ENCODE results near the gene STX12.
"Not testable (repeated sequence)": the region's sequence is repeated elsewhere in the genome, so short reads cannot be mapped to it uniquely, and the experiment has no call there.

STX12 gene

GRCh38 chr1:27833470-27833869, 60.5 kb downstream of the STX12 start:
- H3K9ac ChIP-seq (ENCODE audit: low read length), result no peak overlapping the region
- peaks cover 9% of the 10 kb centered on the region for H3K4me1 ChIP-seq (ENCODE audit: control insufficient read depth, low read depth, low read length)
- H3K27me3 ChIP-seq (ENCODE audit: control insufficient read depth, insufficient read depth, low read length), result no peaks in the 10 kb centered on the region
- no peak overlapping the region for H3K27ac ChIP-seq (ENCODE audit: low read length)
- no peak overlapping the region for H3K4me3 ChIP-seq (ENCODE audit: low read length)
- peaks cover 28% of the 10 kb centered on the region for H3K36me3 ChIP-seq (ENCODE audit: control insufficient read depth, low read depth, low read length)
- no peaks in the 10 kb centered on the region for H3K9me3 ChIP-seq (ENCODE audit: control insufficient read depth, low read depth, low read length)

GRCh38 chr1:27835046-27835445, 62.0 kb downstream of the STX12 start:
- peaks cover 41% of the 10 kb centered on the region for H3K36me3 ChIP-seq (ENCODE audit: control insufficient read depth, low read depth, low read length)
- H3K4me1 ChIP-seq (ENCODE audit: control insufficient read depth, low read depth, low read length), result peaks cover 6% of the 10 kb centered on the region
- no peak overlapping the region for H3K9ac ChIP-seq (ENCODE audit: low read length)

GRCh38 chr1:27835501-27835900, 62.5 kb downstream of the STX12 start:
- no peak overlapping the region for H3K9ac ChIP-seq (ENCODE audit: low read length)
- H3K27ac ChIP-seq (ENCODE audit: low read length), result no peak overlapping the region
- H3K36me3 ChIP-seq (ENCODE audit: control insufficient read depth, low read depth, low read length), result peaks cover 46% of the 10 kb centered on the region
- peaks cover 6% of the 10 kb centered on the region for H3K4me1 ChIP-seq (ENCODE audit: control insufficient read depth, low read depth, low read length)
- H3K9me3 ChIP-seq (ENCODE audit: control insufficient read depth, low read depth, low read length), result no peaks in the 10 kb centered on the region
- H3K27me3 ChIP-seq (ENCODE audit: control insufficient read depth, insufficient read depth, low read length), result no peaks in the 10 kb centered on the region
- no peak overlapping the region for H3K4me3 ChIP-seq (ENCODE audit: low read length)

More at GRCh38 chr1:27835046-27835445, 62.0 kb downstream of the STX12 start:
- Histone ChIP-seq H3K4me3 (ENCODE audit: low read length) (no peak overlapping the region), H3K27ac (ENCODE audit: low read length) (no peak overlapping the region), H3K9me3 (ENCODE audit: control insufficient read depth, low read depth, low read length) (no peaks in the 10 kb centered on the region), H3K27me3 (ENCODE audit: control insufficient read depth, insufficient read depth, low read length) (no peaks in the 10 kb centered on the region)

- peaks cover 58% of the 10 kb centered on the region for H3K36me3 ChIP-seq (ENCODE audit: control insufficient read depth, low read depth, low read length)
Measured at GRCh38 chr1:27849951-27850350, 76.9 kb downstream of the STX12 start.

GRCh38 chr1:27855085-27855484, 82.1 kb downstream of the STX12 start:
- Histone ChIP-seq H3K4me1 (ENCODE audit: control insufficient read depth, low read depth, low read length) (no peaks in the 10 kb centered on the region), H3K36me3 (ENCODE audit: control insufficient read depth, low read depth, low read length) (peaks cover 18% of the 10 kb centered on the region), H3K9me3 (ENCODE audit: control insufficient read depth, low read depth, low read length) (no peaks in the 10 kb centered on the region), H3K4me3 (ENCODE audit: low read length) (no peak overlapping the region), H3K27ac (ENCODE audit: low read length) (no peak overlapping the region), H3K27me3 (ENCODE audit: control insufficient read depth, insufficient read depth, low read length) (no peaks in the 10 kb centered on the region), H3K9ac (ENCODE audit: low read length) (no peak overlapping the region)

More at GRCh38 chr1:27849951-27850350, 76.9 kb downstream of the STX12 start:
- Histone ChIP-seq H3K4me1 (ENCODE audit: control insufficient read depth, low read depth, low read length) (no peaks in the 10 kb centered on the region), H3K4me3 (ENCODE audit: low read length) (no peak overlapping the region), H3K9ac (ENCODE audit: low read length) (no peak overlapping the region), H3K27me3 (ENCODE audit: control insufficient read depth, insufficient read depth, low read length) (no peaks in the 10 kb centered on the region), H3K27ac (ENCODE audit: low read length) (no peak overlapping the region), H3K9me3 (ENCODE audit: control insufficient read depth, low read depth, low read length) (no peaks in the 10 kb centered on the region)

GRCh38 chr1:27856561-27857343, 83.7 kb downstream of the STX12 start:
- Histone ChIP-seq H3K9me3 (ENCODE audit: control insufficient read depth, low read depth, low read length) (no peaks in the 10 kb centered on the region), H3K4me1 (ENCODE audit: control insufficient read depth, low read depth, low read length) (no peaks in the 10 kb centered on the region), H3K4me3 (ENCODE audit: low read length) (no peak overlapping the region), H3K27ac (ENCODE audit: low read length) (no peak overlapping the region), H3K36me3 (ENCODE audit: control insufficient read depth, low read depth, low read length) (peaks cover 1% of the 10 kb centered on the region), H3K9ac (ENCODE audit: low read length) (no peak overlapping the region), H3K27me3 (ENCODE audit: control insufficient read depth, insufficient read depth, low read length) (no peaks in the 10 kb centered on the region)

- not testable (repeated sequence) for H3K9ac ChIP-seq (ENCODE audit: low read length); H3K9me3 ChIP-seq (ENCODE audit: control insufficient read depth, low read depth, low read length); H3K4me3 ChIP-seq (ENCODE audit: low read length); H3K27me3 ChIP-seq (ENCODE audit: control insufficient read depth, insufficient read depth, low read length); H3K27ac ChIP-seq (ENCODE audit: low read length); H3K36me3 ChIP-seq (ENCODE audit: control insufficient read depth, low read depth, low read length); H3K4me1 ChIP-seq (ENCODE audit: control insufficient read depth, low read depth, low read length)
Measured at GRCh38 chr1:27857552-27857951, 84.5 kb downstream of the STX12 start.

- H3K27ac ChIP-seq (ENCODE audit: low read length), result no peak overlapping the region
- no peak overlapping the region for H3K9ac ChIP-seq (ENCODE audit: low read length)
- H3K4me3 ChIP-seq (ENCODE audit: low read length), result no peak overlapping the region
- H3K9me3 ChIP-seq (ENCODE audit: control insufficient read depth, low read depth, low read length), result no peaks in the 10 kb centered on the region
- H3K4me1 ChIP-seq (ENCODE audit: control insufficient read depth, low read depth, low read length), result no peaks in the 10 kb centered on the region
- H3K27me3 ChIP-seq (ENCODE audit: control insufficient read depth, insufficient read depth, low read length), result no peaks in the 10 kb centered on the region
- H3K36me3 ChIP-seq (ENCODE audit: control insufficient read depth, low read depth, low read length), result no peaks in the 10 kb centered on the region
Measured at GRCh38 chr1:27858072-27858948, 85.3 kb downstream of the STX12 start.

GRCh38 chr1:27858949-27859576, 86.0 kb downstream of the STX12 start:
- Histone ChIP-seq H3K4me3 (ENCODE audit: low read length) (no peak overlapping the region), H3K27ac (ENCODE audit: low read length) (no peak overlapping the region), H3K9ac (ENCODE audit: low read length) (no peak overlapping the region), H3K9me3 (ENCODE audit: control insufficient read depth, low read depth, low read length) (no peaks in the 10 kb centered on the region), H3K27me3 (ENCODE audit: control insufficient read depth, insufficient read depth, low read length) (no peaks in the 10 kb centered on the region), H3K4me1 (ENCODE audit: control insufficient read depth, low read depth, low read length) (no peaks in the 10 kb centered on the region), H3K36me3 (ENCODE audit: control insufficient read depth, low read depth, low read length) (no peaks in the 10 kb centered on the region)

- Histone ChIP-seq H3K4me3 (ENCODE audit: low read length) (no peak overlapping the region), H3K9me3 (ENCODE audit: control insufficient read depth, low read depth, low read length) (no peaks in the 10 kb centered on the region), H3K4me1 (ENCODE audit: control insufficient read depth, low read depth, low read length) (no peaks in the 10 kb centered on the region), H3K27me3 (ENCODE audit: control insufficient read depth, insufficient read depth, low read length) (no peaks in the 10 kb centered on the region), H3K27ac (ENCODE audit: low read length) (no peak overlapping the region), H3K36me3 (ENCODE audit: control insufficient read depth, low read depth, low read length) (no peaks in the 10 kb centered on the region), H3K9ac (ENCODE audit: low read length) (no peak overlapping the region)
Measured at GRCh38 chr1:27861436-27861835, 88.4 kb downstream of the STX12 start.

GRCh38 chr1:27862004-27862403, 89.0 kb downstream of the STX12 start:
- Histone ChIP-seq H3K4me3 (ENCODE audit: low read length) (no peak overlapping the region), H3K9me3 (ENCODE audit: control insufficient read depth, low read depth, low read length) (no peaks in the 10 kb centered on the region), H3K27ac (ENCODE audit: low read length) (no peak overlapping the region), H3K27me3 (ENCODE audit: control insufficient read depth, insufficient read depth, low read length) (no peaks in the 10 kb centered on the region), H3K9ac (ENCODE audit: low read length) (no peak overlapping the region), H3K36me3 (ENCODE audit: control insufficient read depth, low read depth, low read length) (no peaks in the 10 kb centered on the region), H3K4me1 (ENCODE audit: control insufficient read depth, low read depth, low read length) (no peaks in the 10 kb centered on the region)
